GM20000 (cell line): ENCODE measurements around the gene FXR2.
A peak's percentile ranks its signal among the peaks of the same experiment; 100 is the strongest.

Source experiments
- DNase-seq: peaks from one replicate; pipeline ENCODE4 v3.0.0; 2012; ENCODE audit warnings: low spot score
- TF ChIP-seq, protein P1 (sequence below): IDR thresholded peaks from 2 replicates; pipeline ENCODE4 v1.5.1; 2012; ENCODE audit warnings: mild to moderate bottlenecking, control low read depth; ENCODE audit errors: extremely low read depth, missing control alignments

FXR2 gene

DNA sequence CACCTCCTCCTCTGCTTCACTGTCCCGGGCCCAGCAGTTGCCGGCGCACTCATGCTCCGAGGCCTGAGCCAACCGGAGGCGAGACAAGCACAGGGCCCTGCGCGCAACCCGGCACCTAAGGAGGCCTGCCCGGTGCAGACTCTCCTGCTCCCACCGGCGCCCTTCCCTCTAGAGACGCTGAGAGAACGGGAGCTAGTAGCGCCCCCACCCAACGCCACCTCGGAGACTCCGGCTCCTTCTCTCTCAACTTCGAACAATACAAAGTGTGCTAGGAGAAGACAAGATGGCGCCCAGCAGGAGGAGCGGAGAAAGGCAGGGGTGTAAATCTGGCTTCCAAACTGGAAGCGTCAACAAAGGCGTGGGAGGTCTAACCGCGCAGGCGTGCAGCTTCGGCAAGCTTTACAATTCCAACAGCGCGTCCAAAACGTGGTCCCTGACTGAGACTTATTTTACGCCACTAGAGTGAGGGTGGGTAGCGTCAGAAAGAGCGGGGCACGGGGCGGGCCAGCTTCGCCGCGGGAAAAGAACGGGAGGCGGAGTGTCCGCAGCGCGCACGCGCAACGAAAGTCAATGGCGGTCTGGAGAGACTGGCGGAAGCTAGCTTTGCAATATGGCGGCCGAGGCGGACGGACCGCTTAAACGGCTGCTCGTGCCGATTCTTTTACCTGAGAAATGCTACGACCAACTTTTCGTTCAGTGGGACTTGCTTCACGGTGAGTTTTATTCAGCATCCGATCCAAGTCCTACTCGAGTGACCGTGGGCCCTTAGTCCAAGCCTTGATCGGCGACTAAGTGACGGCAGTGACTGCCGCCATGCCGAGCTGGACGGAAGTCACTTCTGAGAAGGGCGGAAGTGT, 31.2 kb downstream of the FXR2 start, which contains the start of gene MPDU1:
MPDU1 (plus strand) TSS at position 600 of the 857 bp plus-strand sequence; CDS start at position 611, 11 bp downstream.
- TF ChIP-seq, protein P1, sequence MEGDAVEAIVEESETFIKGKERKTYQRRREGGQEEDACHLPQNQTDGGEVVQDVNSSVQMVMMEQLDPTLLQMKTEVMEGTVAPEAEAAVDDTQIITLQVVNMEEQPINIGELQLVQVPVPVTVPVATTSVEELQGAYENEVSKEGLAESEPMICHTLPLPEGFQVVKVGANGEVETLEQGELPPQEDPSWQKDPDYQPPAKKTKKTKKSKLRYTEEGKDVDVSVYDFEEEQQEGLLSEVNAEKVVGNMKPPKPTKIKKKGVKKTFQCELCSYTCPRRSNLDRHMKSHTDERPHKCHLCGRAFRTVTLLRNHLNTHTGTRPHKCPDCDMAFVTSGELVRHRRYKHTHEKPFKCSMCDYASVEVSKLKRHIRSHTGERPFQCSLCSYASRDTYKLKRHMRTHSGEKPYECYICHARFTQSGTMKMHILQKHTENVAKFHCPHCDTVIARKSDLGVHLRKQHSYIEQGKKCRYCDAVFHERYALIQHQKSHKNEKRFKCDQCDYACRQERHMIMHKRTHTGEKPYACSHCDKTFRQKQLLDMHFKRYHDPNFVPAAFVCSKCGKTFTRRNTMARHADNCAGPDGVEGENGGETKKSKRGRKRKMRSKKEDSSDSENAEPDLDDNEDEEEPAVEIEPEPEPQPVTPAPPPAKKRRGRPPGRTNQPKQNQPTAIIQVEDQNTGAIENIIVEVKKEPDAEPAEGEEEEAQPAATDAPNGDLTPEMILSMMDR, result no peak
- peak; percentile 94 for DNase-seq

DNA sequence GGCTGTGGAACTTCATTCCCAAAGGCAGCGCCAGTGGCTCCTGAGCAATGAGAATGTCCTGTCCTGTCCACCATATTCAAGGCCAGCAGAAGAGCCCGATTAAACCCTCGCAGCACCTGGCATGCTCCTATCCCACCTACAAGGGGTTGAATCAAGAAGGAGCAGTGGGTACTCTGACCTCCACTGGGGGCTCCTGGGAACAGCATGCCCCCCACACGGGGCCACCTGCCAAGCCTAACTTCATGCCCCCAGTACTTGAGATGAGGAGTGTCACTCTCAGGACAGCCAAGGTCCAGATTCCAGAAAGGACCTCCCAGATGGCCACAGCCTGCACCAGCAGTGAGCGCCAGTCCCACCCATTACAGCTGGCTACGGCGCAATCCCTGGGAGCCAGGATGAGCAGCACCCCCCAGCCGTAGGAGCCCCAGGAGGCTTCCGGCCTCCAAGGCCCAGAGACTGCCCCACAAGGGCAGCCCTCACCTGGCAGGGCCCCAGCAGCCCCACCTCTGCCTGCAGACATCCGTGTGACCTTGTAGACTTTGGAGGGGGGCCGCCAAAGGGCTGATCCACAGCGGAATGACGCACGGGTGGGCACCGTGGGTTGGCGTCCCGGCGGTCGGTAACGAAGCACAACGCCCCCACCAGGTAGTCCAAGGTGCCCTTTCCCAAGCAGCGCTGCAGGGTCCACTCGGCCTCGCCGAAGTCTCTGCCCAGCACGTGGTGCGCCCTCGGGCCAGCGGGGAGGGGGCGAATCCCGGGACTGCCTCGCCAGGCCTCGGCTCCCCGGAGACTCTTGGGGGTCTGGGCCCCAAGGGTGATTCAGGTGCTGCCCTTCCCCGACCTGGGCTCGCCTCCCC, 32.1 kb downstream of the FXR2 start:
- TF ChIP-seq, protein P1, result no peak
- DNase-seq, result no peak

DNA sequence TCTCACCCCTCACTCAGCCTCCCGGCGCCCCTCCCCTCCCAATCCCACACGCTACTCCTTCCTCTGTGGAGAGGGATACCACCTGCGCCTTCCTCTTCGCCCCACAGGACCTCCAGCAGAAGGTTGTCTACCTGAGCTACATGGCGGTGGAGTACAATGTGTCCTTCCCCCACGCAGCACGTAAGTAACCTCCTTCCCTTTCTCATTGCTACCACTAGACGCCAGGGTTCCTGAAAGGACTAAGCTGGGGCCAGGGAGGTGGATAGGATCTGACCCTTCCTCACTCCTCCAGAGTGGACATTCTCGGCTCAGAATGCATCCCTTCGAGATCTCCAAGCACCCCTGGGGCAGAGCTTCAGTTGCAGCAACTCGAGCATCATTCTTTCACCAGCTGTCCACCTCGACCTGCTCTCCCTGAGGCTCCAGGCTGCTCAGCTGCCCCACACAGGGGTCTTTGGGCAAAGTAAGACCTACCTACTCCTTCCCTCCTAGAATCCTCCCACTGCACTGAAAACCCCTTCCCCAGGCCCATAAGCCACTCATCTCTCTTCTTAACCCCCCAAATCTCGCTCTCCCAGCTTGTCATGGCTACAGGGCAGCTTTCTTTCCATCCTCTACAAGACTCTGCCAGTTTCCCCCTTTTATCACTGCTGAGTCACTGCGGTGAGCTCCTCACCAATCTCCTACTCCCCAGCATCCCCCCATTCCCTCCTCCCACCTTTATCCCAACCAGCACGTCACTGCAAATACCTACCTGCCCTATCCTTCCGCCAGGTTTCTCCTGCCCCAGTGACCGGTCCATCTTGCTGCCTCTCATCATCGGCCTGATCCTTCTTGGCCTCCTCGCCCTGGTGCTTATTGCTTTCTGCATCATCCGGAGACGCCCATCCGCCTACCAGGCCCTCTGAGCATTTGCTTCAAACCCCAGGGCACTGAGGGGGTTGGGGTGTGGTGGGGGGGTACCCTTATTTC, 33.8 kb downstream of the FXR2 start:
- TF ChIP-seq, protein P1, result no peak
- DNase-seq, result peak; percentile 5

DNA sequence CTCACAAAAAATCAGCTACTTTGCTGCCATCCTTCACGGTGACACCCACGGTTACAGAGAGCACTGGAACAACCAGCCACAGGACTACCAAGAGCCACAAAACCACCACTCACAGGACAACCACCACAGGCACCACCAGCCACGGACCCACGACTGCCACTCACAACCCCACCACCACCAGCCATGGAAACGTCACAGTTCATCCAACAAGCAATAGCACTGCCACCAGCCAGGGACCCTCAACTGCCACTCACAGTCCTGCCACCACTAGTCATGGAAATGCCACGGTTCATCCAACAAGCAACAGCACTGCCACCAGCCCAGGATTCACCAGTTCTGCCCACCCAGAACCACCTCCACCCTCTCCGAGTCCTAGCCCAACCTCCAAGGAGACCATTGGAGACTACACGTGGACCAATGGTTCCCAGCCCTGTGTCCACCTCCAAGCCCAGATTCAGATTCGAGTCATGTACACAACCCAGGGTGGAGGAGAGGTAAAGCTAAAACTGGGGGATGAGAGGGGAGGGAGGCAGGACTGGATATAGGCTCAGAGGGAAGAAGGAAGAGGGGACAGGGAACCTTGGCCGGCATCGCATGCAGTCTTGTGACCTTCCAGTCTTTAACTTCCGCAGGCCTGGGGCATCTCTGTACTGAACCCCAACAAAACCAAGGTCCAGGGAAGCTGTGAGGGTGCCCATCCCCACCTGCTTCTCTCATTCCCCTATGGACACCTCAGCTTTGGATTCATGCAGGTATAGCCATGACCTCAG, 34.7 kb downstream of the FXR2 start:
- no peak for DNase-seq
- TF ChIP-seq, protein P1, result no peak

DNA sequence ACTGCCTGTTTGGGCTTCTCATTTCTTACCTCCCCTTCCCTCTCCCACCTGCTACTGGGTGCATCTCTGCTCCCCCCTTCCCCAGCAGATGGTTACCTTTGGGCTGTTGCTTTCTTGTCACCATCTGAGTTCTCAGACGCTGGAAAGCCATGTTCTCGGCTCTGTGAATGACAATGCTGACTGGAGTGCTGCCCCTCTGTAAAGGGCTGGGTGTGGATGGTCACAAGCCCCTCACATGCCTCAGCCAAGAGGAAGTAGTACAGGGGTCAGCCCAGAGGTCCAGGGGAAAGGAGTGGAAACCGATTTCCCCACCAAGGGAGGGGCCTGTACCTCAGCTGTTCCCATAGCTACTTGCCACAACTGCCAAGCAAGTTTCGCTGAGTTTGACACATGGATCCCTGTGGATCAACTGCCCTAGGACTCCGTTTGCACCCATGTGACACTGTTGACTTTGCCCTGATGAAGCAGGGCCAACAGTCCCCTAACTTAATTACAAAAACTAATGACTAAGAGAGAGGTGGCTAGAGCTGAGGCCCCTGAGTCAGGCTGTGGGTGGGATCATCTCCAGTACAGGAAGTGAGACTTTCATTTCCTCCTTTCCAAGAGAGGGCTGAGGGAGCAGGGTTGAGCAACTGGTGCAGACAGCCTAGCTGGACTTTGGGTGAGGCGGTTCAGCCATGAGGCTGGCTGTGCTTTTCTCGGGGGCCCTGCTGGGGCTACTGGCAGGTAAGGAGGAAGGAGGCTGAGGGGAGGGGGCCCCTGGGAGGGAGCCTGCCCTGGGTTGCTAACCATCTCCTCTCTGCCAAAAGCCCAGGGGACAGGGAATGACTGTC, 35.5 kb downstream of the FXR2 start, which contains the start of gene CD68:
CD68 (plus strand) TSS at position 638 of the 833 bp plus-strand sequence; CDS start at position 678, 40 bp downstream.
- TF ChIP-seq, protein P1, result no peak
- DNase-seq, result peak; percentile 84
